Activated CD8-positive, alpha-beta memory T cell treated with anti-CD3 and anti-CD28 coated beads for 24 hours (primary cell): Measurements from ENCODE around the gene FAM117B.
"Not testable (repeated sequence)": the region's sequence is repeated elsewhere in the genome, so short reads cannot be mapped to it uniquely, and the experiment has no call there.

Experiments
- DNase-seq: peaks from one replicate; pipeline ENCODE4 v3.0.0-alpha.2; 2020

FAM117B gene

DNA sequence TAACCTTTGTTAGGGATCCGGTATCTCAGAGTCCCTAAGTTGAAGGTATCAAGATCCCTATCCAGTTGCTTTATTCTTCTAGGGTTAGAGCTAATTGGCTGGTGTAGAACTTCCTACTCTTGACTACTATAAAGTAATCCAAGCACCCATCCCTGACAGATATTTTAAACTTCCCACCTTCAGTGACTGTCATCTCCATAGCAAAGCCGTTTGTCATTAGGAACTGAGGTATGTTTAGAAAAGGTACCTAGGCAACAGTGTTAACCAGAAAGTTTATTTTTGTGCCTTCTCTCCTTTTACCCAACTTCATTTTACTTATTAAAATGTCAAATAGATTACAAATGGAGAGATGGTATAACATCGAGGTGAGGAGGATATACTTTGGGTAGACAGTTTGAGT is 4.5 kb downstream of the FAM117B start:
- no peak for DNase-seq

DNA sequence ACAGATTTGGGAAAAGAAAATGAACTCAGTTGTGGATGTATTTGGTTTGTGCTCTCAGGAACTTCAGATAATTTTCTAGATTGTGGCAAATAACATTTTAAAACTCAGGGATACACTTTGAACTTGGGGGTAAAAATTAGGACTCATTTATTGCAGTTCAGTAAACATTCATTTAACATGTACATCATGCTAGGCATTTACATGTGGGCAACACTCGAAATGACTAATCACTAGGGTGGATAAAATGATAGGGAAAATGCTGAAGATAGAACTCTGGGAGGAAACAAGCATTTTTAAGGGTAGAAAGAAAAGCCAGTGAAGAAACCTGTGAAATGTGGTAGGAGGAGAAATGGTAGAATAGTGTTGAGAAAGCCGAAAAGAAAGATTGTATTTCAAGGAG is 7.8 kb downstream of the FAM117B start:
- no peak for DNase-seq

DNA sequence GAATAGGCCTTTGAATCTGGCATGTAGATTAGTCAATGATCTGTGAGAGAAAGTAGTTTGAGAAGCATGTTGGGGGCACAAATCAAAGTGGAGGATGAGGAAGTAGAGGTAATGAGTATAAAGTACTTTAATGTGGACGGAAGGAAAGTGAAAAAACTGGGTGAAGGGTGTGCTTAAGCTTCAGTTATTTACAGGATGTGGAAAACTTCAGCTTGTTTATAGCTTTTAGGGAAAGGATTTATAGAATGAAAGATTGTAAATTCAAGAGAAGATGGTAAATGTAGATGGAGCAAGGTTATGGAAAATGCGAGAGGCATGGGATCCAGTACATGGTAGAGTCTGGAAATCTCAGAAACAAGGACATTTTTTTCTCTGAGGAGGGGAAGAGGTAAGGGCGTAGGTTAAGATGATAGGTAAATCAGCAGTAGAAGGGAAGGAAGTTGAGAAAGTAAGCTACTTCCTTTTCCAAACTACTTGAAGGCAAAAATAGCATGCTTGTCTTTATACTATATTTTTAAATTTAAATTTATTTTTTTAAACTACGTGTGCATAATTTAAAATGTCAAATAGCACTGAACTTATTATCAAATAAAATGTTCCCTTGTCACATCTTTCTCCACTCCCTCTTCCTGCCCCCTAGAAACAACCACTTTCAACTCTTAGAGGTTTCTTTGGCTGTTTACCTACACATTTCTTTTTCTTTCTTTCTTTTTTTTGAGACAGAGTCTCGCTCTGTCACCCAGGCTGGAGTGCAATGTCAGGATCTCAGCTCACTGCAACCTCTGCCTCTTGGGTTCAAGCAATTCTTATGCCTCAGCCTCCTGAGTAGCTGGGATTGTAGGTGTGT is 8.5 kb downstream of the FAM117B start:
- DNase-seq, result no peak

DNA sequence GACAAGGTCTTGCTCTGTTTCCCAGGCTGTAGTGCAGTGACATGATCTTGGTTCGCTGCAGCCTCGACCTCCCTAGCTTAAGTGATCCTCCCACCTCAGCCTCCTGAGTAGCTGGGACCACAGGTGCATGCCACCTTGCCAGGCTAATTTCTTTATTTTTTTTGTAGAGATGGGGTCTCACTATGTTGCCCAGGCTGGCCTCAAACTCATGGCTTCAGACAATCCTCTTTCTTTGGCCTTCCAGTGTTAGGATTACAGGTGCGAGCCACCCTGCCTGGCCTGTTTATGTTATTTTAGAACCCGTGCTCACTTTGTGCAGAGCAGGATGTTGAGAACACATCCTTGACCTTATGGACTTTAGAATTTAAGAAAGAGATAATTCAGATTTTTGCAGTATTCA is 17.4 kb downstream of the FAM117B start:
- no peak for DNase-seq

DNA sequence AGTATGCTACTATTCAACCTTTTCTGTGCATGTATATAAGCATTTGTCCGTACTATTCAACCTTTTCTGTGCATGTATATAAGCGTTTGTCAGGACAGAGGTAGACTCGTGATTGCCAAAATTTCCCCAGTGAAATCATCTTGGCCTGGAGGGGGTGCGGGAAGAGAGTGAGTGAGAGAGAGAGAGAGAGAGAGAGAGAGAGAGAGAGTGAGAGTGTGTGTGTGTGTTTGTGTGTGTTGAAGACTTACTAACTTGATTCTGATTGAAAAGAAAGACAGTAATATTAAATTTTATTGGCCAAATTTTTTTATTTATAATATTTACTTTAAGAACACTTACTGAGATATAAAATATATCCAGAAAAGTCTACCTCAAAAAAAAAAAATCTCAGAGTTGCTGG is 19.1 kb downstream of the FAM117B start:
- DNase-seq, result no peak

DNA sequence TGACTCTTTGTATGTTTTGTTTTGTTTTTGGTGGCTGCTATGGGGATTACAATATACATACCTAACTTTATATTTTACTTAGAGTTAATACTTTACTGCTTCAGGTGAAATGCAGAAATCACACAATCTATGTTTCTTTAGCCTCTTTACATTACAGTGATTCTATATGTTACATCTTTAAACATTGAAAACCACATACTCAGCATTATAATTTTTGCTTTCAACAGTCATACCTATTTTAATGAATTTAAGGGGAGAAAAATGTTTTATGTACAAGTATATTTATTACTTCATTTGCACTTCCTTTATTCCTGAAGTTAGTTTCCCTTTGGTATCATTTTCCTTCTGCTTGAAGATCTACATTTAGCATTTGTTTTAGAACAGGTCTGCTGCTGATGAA is 23.1 kb downstream of the FAM117B start:
- DNase-seq, result no peak

DNA sequence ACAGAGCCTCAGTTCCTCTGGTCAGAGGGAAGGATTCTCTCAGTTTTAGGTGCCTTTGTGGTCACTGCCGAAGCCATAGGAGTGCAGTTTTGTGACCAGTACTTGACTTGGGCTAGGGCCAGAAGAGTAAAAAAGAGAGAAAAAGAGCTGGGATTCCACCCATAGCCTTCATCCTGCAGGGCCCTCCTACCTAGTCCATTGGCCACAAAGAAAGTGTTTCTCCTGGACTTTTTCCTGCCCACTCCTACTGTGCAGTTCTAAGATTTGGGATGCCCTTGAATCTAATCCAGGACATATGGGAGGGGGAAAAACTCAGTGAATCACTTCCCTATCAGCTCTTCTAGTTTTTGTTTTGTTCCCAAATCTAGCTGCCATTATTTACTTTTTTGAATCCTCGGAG is 26.0 kb downstream of the FAM117B start:
- no peak for DNase-seq

DNA sequence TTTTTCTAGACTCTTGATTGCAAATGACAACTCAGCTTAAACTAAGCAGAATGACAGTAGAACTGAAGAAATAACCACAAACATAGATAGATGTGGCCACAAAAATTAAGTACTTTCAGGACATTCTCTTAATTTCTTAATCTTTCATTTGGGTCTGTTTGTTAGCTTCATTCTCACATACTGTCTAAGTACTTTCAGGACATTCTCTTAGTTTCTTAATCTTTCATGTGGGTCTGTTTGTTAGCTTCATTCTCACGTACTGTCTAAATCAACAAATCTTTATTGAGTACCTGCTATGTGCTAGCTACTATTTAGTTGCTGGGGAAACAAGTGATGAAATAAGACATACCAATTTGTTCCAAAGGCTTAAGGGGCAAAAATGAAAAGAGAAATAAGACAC is 35.1 kb downstream of the FAM117B start:
- DNase-seq, result no peak

DNA sequence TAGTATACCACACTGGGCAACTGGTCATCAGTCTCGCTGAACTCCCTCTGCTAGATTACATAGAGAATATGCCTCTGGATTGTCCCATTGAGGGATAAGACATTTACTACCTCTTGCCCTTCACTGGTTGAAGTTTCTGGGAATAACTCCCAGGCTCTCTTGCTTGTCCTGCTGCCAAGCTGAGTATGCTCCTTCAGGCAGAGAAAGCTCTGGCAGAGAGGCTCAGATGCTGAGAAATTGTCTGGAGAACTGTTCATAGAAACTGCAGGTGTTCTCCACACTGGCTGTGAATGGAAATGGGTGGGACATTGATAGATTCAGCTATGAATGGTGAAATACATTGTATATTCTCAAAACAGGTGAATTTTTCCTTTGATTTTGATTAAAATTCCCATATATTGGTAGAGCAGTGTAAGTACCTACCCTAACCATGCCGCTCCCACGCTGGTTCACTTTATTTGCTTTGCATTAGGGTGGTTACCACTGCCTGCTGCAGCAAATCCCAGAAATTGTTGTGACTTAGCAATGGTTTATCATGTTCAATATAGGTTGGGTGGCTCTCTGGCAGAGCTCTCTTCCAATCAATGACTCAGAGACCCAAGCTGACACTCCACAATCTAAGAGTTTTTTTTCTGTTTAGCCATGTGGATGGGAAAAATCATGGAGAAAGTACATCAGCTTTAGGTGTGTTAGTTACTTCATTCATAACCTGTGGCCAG is 36.7 kb downstream of the FAM117B start:
- DNase-seq, result no peak

DNA sequence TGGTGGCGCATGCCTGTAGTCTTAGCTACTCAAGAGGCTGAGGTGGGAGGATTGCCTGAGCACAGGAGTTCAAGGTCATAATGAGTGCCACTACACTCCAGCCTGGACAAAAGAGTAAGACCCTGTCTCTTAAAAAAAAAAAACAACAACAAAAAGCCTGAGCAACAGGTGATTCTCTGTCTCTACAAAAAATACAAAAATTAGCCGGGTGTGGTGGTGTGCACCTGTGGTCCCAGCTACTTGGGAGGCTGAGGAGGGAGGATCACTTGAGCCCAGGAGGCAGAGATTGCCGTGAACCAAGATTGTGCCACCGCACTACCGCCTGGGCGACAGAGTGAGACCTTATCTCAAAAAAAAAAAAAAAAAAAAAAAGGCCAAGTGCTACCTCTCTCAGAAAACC is 40.3 kb downstream of the FAM117B start:
- not testable (repeated sequence) for DNase-seq

DNA sequence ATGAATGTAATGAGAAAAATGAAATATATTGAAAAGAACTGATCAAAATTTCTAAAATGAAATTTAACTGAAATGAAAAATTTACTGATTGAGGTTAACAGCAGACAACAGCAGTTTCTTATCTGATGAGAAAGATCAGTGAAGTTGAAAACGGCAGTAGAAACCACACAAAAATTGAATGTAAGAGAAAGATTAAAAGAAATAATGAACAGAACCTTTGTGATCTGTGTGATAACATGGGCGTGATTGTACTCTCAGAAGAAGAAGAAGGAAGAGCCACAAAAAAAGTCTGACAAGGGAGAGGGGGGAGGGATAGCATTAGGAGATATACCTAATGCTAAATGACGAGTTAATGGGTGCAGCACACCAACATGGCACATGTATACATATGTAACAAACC is 45.2 kb downstream of the FAM117B start:
- no peak for DNase-seq

DNA sequence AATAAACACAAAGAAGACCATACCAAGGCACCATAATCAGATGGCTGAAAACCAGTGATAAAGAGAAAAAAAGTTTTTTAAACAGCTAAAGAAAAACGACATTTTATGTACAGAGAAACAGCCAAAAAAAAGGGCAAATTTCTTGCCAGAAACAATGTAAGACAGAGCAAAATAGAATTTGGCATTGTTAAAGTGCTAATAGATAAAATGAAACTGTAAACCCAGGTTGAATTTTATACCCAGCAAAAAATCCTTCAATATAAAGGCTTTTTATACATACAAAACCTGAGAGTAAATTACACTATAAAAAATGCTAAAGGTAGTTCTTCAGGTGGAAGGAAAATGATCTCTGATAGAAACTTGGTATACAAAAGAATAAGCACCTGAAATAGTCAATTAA is 45.7 kb downstream of the FAM117B start:
- no peak for DNase-seq

DNA sequence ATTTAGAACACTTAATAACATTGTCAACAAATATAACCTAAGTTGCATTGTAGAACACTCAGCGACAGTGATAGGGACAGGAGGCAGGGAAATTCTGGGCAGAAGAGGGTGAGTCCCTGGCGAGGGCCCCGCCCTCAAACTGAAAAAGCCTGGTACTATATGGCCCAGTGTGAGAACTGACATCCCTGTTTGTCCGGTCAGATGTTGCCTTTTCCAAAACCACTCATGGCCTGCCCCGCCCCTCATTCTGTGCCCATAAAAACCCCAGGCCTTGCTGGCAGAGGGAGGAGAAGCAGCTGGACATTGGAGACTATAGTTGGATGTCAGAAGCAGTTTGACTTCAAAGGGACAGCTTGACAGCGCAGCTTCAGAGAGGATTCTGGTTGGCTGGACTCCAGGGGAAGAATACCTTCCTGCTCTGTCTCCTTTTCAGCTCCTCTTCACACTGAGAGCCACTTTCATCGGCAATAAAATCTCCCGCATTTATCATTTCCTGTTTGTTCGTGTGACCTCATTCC is 47.0 kb downstream of the FAM117B start:
- DNase-seq, result no peak

DNA sequence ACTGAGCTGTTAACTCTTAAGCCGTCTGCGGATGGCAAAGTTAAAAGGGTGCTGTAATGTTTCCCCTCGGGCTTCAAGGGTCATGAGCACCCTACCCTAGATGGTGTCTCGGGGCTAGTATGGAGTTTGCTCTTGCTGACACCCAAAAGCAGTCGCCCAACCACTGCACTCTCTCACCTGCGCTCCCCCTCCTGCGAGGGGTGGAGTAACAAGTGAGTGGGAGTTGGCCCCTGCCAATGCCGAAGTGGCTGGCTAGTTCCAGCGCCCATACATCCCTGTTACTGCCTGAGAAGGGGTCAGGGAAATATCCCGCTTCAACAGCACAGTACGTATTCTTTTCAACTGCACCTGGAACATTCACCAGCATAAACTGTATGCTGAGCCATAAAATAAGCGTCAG is 47.5 kb downstream of the FAM117B start:
- no peak for DNase-seq

DNA sequence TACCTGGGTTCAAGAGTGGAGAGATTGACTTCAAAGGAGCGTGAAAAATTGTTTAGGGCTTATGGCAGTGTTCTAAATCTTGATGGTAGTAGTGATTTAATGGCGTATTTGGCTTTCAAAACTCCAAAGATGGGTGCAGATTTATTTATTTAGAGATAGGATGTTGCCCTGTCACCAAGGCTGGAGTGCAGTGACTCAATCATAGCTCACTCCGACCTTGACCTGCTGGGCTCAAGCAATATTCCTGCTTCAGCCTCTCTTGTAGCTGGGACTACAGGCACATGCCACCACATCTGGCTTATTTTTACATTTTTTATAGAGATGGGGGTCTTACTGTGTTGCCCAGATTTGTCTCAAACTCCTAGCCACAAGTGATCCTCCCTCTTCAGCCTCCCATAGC is 52.5 kb downstream of the FAM117B start:
- DNase-seq, result no peak

DNA sequence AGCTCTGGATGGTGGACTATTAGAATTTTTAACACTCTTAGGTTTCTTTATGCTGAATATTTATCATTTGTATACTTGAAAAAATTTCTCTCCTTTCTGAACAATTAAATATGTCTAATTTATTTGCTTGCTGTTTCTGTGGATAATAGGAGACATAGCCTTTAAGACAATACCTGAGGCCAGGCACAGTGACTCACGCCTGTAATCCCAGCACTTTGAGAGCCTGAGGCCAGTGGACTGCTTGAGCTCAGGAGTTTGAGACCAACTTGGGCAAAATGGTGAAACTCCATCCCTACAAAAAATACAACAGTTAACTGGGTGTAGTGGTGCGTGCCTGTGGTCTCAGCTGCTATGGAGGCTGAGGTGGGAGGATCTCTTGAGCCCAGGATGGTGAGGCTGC is 54.7 kb downstream of the FAM117B start:
- no peak for DNase-seq

DNA sequence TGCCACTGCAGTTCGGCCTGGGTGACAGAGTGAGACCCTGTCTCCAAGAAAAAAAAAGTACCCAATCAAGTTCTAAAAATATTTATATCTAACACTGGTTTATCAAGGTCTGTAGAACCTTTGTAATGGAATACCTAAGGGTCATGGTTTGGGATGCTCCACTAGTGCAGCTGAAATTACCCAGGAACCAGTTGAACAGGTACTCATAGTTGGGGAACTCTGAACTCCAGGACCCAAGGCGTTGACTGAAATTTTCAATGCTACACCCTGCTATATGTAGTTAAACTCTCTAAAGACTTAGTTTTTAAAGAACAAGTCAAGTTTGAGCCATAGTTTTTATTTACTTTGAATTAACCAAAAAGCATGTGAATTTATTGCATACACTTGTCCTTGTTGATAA is 55.1 kb downstream of the FAM117B start:
- DNase-seq, result no peak

DNA sequence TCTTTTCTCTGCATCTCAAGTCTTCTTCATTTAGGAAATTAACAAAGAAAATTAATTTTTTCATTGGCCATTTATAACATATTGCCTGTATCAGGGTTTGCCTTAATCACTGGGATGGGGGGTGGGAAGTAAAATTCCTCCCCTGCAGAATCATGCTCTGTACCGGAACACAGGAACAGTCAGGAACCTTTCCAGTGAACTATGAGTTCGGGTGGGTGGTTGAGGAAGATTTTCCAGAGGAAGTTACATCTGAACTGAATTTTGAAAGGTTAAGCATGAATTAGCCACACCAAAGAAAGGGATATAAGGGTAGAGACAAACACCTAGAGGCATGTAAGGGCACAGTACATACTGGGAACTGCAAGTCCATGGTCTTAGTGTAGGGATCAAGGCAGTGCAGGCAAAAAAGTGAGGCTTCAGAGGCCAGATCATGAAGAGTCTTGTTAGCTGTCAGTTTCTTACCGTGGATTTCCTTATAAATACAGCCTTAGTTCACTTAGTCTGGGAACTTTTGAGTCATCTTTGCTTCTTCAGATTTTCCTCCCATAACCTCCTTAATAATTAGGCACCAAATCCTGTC is 55.6 kb downstream of the FAM117B start:
- no peak for DNase-seq

DNA sequence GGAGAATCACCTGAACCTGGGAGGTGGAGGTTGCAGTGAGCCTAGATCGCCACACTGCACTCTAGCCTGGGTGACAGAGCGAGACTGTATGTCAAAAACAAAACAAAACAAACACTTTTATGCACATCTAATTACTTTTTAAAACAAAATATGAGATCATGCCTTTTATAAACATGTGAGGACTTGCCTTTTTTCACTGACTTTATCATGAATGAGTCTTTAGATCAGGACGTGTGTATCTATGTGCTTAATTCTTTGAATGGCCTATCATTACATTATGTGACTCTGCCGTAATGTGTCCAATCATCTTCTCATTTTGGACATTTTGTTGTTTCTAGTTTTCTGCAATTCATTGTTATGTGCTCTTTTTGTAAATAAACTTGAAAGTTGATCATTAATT is 58.7 kb downstream of the FAM117B start:
- no peak for DNase-seq

DNA sequence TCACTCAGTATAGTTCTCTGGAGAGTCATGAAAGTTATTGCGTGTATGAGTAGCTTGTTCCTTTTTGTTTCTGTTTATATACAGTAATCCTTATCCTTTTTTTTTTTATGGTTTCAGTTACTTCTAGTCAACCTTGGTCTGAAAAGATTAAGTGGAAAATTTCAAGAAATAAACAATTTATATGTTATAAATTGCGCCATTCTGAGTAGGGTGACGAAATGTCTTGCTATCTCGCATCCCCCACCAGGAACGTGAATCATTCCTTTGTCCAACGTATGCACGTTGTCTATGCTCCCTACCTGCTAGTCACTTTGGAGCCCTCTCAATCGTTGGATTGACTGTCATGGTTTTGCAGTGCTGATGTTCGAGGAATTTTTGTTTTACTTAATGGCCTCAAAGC is 60.4 kb downstream of the FAM117B start:
- no peak for DNase-seq

DNA sequence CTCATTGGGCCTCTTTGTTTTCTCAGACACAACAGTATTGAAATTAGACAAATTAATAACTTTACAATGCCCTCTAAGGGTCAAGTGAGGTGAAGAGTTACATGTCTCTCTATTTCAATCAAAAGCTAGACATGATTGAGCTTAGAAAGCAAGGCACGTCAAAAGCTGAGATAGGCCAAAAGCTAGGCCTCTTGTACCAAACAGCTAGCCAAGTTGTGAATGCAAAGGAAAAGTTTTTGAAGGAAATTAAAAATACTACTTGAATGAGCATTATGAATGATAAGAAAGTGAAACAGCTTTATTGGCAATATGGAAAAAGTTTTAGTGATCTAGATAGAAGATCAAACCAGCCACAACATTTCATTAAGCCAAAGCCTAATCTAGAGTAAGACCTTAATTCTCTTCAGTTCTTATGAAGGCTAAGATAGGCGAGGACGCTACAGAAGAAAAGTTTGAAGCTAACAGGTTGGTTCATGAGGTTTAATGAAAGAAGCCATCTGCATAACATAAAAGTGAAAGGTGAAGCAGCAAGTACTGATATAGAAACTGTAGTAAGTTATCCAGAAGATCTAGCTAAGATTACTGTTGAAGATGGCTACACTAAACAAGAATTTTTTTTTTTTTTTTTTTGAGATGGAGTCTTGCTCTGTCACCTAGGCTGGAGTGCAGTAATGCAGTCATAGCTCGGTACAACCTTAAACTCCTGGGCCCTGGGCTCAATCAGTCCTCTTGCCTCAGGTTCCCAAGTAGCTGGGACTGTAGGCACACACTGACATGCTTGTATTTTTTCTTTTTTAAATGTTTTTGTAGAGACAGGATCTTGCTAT is 65.5 kb downstream of the FAM117B start:
- no peak for DNase-seq

DNA sequence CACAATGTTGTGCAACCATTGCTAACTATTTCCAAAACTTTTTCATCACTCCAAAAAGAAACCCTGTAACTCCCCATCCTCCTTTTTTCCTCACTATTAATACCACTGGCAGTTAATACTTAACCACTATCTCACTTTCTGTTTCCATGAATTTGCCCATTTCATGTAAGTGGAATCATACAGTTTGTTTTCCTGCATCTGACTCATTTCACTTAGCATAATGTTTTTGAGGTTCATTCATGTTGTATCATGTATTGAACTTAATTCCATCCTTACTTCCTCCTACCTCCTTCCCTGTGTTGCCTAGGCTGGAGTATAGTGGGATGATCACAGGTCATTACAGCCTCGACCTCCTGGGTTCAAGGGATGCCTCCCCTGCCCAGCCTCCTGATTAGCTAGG is 68.3 kb downstream of the FAM117B start:
- DNase-seq, result no peak

DNA sequence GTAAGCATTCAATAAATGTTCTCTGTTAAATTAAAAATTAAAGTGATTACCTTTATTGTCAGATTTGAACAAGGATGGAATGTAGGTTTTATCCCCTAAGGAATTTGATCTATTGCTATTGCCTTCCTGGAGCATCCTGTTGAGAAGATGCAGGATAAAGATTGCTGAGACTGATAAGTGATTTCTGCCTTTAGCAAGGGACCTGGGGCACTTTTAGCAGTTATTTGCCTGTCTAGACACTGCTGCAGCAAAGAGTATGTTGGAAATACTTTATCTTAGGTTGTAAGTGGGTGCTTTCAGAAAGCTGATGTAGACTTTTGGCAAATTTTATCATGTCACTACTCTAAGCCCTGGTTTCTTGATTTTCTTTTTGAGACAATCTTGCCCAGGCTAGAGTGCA is 69.5 kb downstream of the FAM117B start:
- DNase-seq, result no peak
